PC-9 (cell line): Measurements from ENCODE around the gene AKAP8L.

Experiments used
- CTCF ChIP-seq: fragments of 200-600 bp; sonication (generic); conservative IDR thresholded peaks from 2 replicates; pipeline ENCODE4 v1.6.1; 2017; ENCODE audit warnings: mixed run types, antibody characterized with exemption, mild to moderate bottlenecking, moderate library complexity
- EZH2 ChIP-seq: fragments of 200-600 bp; sonication (generic); IDR thresholded peaks from 2 replicates; pipeline ENCODE4 v1.8.0; 2017; ENCODE audit warnings: antibody characterized with exemption, low read depth

GRCh38 chr19:15466851-15467733, 48.3 kb upstream of the AKAP8L start:
- no peak for TF ChIP-seq CTCF
- no peak for TF ChIP-seq EZH2
